ENCODE data around the gene MYBPC1. TPM values are rescaled to one million over a fixed set of nuclear protein-coding genes. Genes with fewer than 3 reads are reported as not detected.

The MYBPC1 gene
- total and polyA plus RNA-seq, 7 donors: 1,084 to 7,509 (median 4,088) TPM

GRCh38 chr12:101567918-101568317 is 26.9 kb upstream of the MYBPC1 start:
- intact Hi-C loops (cut with DNase I): loop anchor here (5.0 kb wide), 3 partner anchors 41 to 76 kb away; no protein-coding TSS in a partner anchor
- Histone ChIP-seq H3K27me3 (ENCODE audit: insufficient read depth in 3 of 3, low read length in 2 of 3) (no peaks in the 10 kb centered on the region), H3K9me3 (no peaks in the 10 kb centered on the region), H3K36me3 (ENCODE audit: insufficient read depth in 1 of 2, low read depth in 1 of 2) (no peaks in the 10 kb centered on the region), H3K27ac (peak overlapping the region; percentile 87), H3K4me3 (peak overlapping the region; percentile 58), H3K4me1 (peaks cover 43% of the 10 kb centered on the region)
- DNase-seq (no peak), ATAC-seq (peak; percentile 85 to 96 (median 90))
- no peak for TF ChIP-seq CTCF (IDR thresholded peaks at IDR 0.05)
- 23 to 27% (median 23%) methylated on average over 4 of the region's 4 CpGs for WGBS, 3 donors

DNA sequence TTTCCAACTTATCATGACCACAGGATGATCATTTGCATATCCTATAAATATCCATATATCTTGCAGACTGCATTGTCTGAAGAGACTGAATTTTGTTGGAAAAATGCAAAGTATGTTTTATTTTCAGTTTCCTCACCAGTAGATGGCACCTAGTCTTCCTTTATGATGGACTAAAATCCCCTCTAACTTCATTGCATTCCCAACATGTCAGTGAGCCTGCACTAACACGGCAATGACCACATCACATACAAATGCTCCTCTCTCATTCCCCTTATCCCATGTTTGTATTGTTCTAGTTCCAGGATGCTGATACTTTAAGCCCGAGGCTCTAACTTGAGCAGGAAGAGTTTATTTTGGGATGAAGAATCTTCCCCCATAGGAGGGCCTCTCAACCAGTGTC is 24.7 kb upstream of the MYBPC1 start:
- intact Hi-C loops (cut with DNase I): no loop called here
- Histone ChIP-seq H3K27ac (peak overlapping the region; percentile 87), H3K4me3 (peak overlapping the region; percentile 58)

GRCh38 chr12:101571105-101571504 is 23.7 kb upstream of the MYBPC1 start:
- no peak for DNase-seq
- ATAC-seq: no peak
- no peak for TF ChIP-seq CTCF (IDR thresholded peaks at IDR 0.05)
- H3K27me3 ChIP-seq (ENCODE audit: insufficient read depth in 3 of 3, low read length in 2 of 3): no peaks in the 10 kb centered on the region
- H3K9me3 ChIP-seq: no peaks in the 10 kb centered on the region
- intact Hi-C loops (cut with DNase I): no loop called here
- peaks cover 34% of the 10 kb centered on the region for H3K4me1 ChIP-seq
- peak overlapping the region; percentile 87 for H3K27ac ChIP-seq
- H3K36me3 ChIP-seq (ENCODE audit: insufficient read depth in 1 of 2, low read depth in 1 of 2): no peaks in the 10 kb centered on the region
- whole genome bisulfite sequencing, 3 donors: 28 to 34% (median 34%) methylated on average over 4 of the region's 4 CpGs
- no peak overlapping the region for H3K4me3 ChIP-seq

More for the DNA sequence above, 24.7 kb upstream of the MYBPC1 start:
- Histone ChIP-seq H3K4me1 (peaks cover 35% of the 10 kb centered on the region), H3K27me3 (ENCODE audit: insufficient read depth in 3 of 3, low read length in 2 of 3) (no peaks in the 10 kb centered on the region), H3K9me3 (no peaks in the 10 kb centered on the region), H3K36me3 (ENCODE audit: insufficient read depth in 1 of 2, low read depth in 1 of 2) (no peaks in the 10 kb centered on the region)
- no peak for DNase-seq
- WGBS, 3 donors: 1 to 5% (median 2%) methylated on average over 2 of the region's 2 CpGs
- peak; percentile 61 to 79 (median 76) for ATAC-seq
- TF ChIP-seq CTCF (IDR thresholded peaks at IDR 0.05): peak; percentile 28

DNA sequence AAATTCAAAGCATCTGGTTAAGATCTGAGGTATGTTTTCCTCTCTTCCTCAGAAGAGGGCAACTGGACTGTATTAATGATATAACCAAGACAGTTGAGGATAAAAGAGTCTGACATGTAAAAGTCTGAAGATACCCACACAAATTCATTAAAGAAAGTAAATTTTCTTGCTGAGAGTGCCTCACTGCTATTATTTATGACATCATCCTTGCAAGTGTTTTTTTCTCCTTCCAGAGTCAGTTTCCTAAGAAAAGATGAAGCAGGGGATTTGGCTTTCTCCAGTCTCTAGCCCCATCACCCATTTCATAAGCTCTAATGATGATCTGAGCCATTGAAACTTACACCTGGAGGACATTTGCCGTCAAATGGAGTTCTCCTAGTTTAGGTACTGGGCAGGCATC is 21.0 kb upstream of the MYBPC1 start:
- H3K4me3 ChIP-seq: no peak overlapping the region
- no peaks in the 10 kb centered on the region for H3K27me3 ChIP-seq (ENCODE audit: insufficient read depth in 3 of 3, low read length in 2 of 3)
- no peaks in the 10 kb centered on the region for H3K36me3 ChIP-seq (ENCODE audit: insufficient read depth in 1 of 2, low read depth in 1 of 2)
- no peak for TF ChIP-seq CTCF (IDR thresholded peaks at IDR 0.05)
- H3K9me3 ChIP-seq: no peaks in the 10 kb centered on the region
- no peak for ATAC-seq
- H3K4me1 ChIP-seq: peaks cover 18% of the 10 kb centered on the region
- 60 to 72% (median 70%) methylated on average over 1 of the region's 1 CpG for WGBS, 3 donors
- intact Hi-C loops (cut with DNase I): no loop called here
- H3K27ac ChIP-seq: peak overlapping the region; percentile 30
- DNase-seq: no peak

DNA sequence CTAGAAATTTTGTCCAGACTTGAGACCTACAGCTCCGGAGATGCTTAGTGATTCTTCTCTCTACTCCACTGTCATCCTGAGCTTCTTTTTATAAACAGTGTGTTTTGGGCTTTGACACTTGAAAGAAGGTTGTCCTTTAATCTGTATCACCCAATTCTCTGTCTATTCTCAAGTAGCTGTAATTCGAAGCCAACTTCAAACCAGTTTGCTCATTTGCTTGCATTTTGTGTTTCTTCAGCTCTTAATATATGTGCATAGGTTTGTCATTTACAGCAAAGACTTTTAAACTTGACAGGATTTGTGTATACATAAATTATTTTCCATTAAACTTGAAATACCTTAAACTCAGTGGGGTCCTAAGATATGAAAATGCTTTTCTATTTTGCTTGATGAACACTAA is 16.4 kb upstream of the MYBPC1 start:
- TF ChIP-seq CTCF (IDR thresholded peaks at IDR 0.05): no peak
- Histone ChIP-seq H3K4me3 (no peak overlapping the region), H3K27ac (no peak overlapping the region), H3K4me1 (peaks cover 11% of the 10 kb centered on the region), H3K9me3 (no peaks in the 10 kb centered on the region), H3K36me3 (ENCODE audit: insufficient read depth in 1 of 2, low read depth in 1 of 2) (no peaks in the 10 kb centered on the region), H3K27me3 (ENCODE audit: insufficient read depth in 3 of 3, low read length in 2 of 3) (no peaks in the 10 kb centered on the region)
- WGBS, 3 donors: 77 to 78% (median 77%) methylated on average over 2 of the region's 2 CpGs
- DNase-seq (no peak), ATAC-seq (no peak)
- intact Hi-C loops (cut with DNase I): loop anchor here in 1 of 2 donors (2.0 kb wide), 1 partner anchor 14 kb away; no protein-coding TSS in a partner anchor
